Measurements from ENCODE around the gene DEAF1.

The DEAF1 gene

GRCh38 chr11:598005-598680 is 96.9 kb downstream of the DEAF1 start:
- Histone ChIP-seq H3K4me3 (replicated peaks; ENCODE audit: insufficient read depth, low read length) (no peak overlapping the region), H3K27me3 (ENCODE audit: insufficient read depth, poor library complexity, severe bottlenecking) (no peaks in the 10 kb centered on the region), H3K27ac (replicated peaks) (no peak overlapping the region)
- TF ChIP-seq GABPA (IDR thresholded peaks at IDR 0.05; ENCODE audit: low read depth): no peak
- no peak for TF ChIP-seq REST (IDR thresholded peaks at IDR 0.05; ENCODE audit: insufficient replicate concordance, low read depth)
- TF ChIP-seq SPI1 (IDR thresholded peaks at IDR 0.05; ENCODE audit: borderline replicate concordance, low read depth): no peak
- TF ChIP-seq, protein P1, sequence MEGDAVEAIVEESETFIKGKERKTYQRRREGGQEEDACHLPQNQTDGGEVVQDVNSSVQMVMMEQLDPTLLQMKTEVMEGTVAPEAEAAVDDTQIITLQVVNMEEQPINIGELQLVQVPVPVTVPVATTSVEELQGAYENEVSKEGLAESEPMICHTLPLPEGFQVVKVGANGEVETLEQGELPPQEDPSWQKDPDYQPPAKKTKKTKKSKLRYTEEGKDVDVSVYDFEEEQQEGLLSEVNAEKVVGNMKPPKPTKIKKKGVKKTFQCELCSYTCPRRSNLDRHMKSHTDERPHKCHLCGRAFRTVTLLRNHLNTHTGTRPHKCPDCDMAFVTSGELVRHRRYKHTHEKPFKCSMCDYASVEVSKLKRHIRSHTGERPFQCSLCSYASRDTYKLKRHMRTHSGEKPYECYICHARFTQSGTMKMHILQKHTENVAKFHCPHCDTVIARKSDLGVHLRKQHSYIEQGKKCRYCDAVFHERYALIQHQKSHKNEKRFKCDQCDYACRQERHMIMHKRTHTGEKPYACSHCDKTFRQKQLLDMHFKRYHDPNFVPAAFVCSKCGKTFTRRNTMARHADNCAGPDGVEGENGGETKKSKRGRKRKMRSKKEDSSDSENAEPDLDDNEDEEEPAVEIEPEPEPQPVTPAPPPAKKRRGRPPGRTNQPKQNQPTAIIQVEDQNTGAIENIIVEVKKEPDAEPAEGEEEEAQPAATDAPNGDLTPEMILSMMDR (IDR thresholded peaks at IDR 0.05; ENCODE audit: insufficient read depth, low read length): no peak
- no peak for TF ChIP-seq POLR2AphosphoS5 (IDR thresholded peaks at IDR 0.05; ENCODE audit: low read depth)
- no peak for DNase-seq (ENCODE audit: low read depth in 1 of 2, low spot score in 1 of 2)

- TF ChIP-seq GABPA (IDR thresholded peaks at IDR 0.05; ENCODE audit: low read depth) (no peak), POLR2AphosphoS5 (IDR thresholded peaks at IDR 0.05; ENCODE audit: low read depth) (no peak), REST (IDR thresholded peaks at IDR 0.05; ENCODE audit: insufficient replicate concordance, low read depth) (no peak)
- TF ChIP-seq, protein P1 (IDR thresholded peaks at IDR 0.05; ENCODE audit: insufficient read depth, low read length): no peak
- DNase-seq (ENCODE audit: low read depth in 1 of 2, low spot score in 1 of 2): no peak
- Histone ChIP-seq H3K4me3 (replicated peaks; ENCODE audit: insufficient read depth, low read length) (no peak overlapping the region), H3K27me3 (ENCODE audit: insufficient read depth, poor library complexity, severe bottlenecking) (no peaks in the 10 kb centered on the region), H3K27ac (replicated peaks) (no peak overlapping the region)
Observed at GRCh38 chr11:597166-597725, 97.8 kb downstream of the DEAF1 start.

GRCh38 chr11:596374-596773 is 98.6 kb downstream of the DEAF1 start:
- H3K4me3 ChIP-seq (replicated peaks; ENCODE audit: insufficient read depth, low read length): no peak overlapping the region
- peak in 1 of 2 experiments; percentile 48 for DNase-seq (ENCODE audit: low read depth in 1 of 2, low spot score in 1 of 2)
- H3K27me3 ChIP-seq (ENCODE audit: insufficient read depth, poor library complexity, severe bottlenecking): no peaks in the 10 kb centered on the region
- 0 out of 2 replicates have a peak overlapping the region, but pooled peaks have one; percentile 23 for H3K27ac ChIP-seq (replicated peaks)
- peak; percentile 47; the same call in 1 of the 2 replicates for TF ChIP-seq POLR2AphosphoS5 (IDR thresholded peaks at IDR 0.05; ENCODE audit: low read depth)
- TF ChIP-seq, protein P1 (IDR thresholded peaks at IDR 0.05; ENCODE audit: insufficient read depth, low read length): no peak
